ENCODE data around the gene SSU72. TPM values are rescaled to one million over a fixed set of nuclear protein-coding genes. Genes with fewer than 3 reads are reported as not detected.
"Not testable (repeated sequence)": the region's sequence is repeated elsewhere in the genome, so short reads cannot be mapped to it uniquely, and the experiment has no call there.

Gene SSU72
- total RNA-seq, 4 donors from 2014 or later: 98.4 to 125 (median 124) TPM

- Histone ChIP-seq H3K27ac (peak overlapping the region; percentile 90 to 95 (median 94)), H3K27me3 (no peaks in the 10 kb centered on the region), H3K4me1 (peaks cover 5 to 25% (median 11%) of the 10 kb centered on the region in 3 donors), H3K4me3 (peak overlapping the region; percentile 64 to 84 (median 82)), H3K9me3 (no peaks in the 10 kb centered on the region), H3K36me3 (peaks cover 0 to 14% (median 0%) of the 10 kb centered on the region in 3 donors)
- TF ChIP-seq, protein P1, sequence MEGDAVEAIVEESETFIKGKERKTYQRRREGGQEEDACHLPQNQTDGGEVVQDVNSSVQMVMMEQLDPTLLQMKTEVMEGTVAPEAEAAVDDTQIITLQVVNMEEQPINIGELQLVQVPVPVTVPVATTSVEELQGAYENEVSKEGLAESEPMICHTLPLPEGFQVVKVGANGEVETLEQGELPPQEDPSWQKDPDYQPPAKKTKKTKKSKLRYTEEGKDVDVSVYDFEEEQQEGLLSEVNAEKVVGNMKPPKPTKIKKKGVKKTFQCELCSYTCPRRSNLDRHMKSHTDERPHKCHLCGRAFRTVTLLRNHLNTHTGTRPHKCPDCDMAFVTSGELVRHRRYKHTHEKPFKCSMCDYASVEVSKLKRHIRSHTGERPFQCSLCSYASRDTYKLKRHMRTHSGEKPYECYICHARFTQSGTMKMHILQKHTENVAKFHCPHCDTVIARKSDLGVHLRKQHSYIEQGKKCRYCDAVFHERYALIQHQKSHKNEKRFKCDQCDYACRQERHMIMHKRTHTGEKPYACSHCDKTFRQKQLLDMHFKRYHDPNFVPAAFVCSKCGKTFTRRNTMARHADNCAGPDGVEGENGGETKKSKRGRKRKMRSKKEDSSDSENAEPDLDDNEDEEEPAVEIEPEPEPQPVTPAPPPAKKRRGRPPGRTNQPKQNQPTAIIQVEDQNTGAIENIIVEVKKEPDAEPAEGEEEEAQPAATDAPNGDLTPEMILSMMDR (IDR thresholded peaks at IDR 0.05): no peak
- TF ChIP-seq POLR2A (IDR thresholded peaks at IDR 0.05): no peak
- WGBS, 2 donors: 10 to 11% methylated on average over 10 to 17 of the region's 17 CpGs
- intact Hi-C loops (cut with DNase I): loop anchor here (10.0 kb wide), 1 partner anchor 126 kb away; no protein-coding TSS in a partner anchor
- DNase-seq: no peak
Measured at GRCh38 chr1:1510912-1511532, 63.6 kb downstream of the SSU72 start.

- H3K27me3 ChIP-seq; H3K36me3 ChIP-seq; H3K4me3 ChIP-seq; H3K27ac ChIP-seq; H3K9me3 ChIP-seq; DNase-seq; intact Hi-C loops (cut with DNase I): not testable (repeated sequence)
- H3K4me1 ChIP-seq: peaks cover 5 to 41% (median 23%) of the 10 kb centered on the region in 3 donors
- 85% methylated on average over 6 of the region's 21 CpGs; no CpG with 5 or more reads in 1 of the 2 donors for WGBS, 2 donors
Measured at GRCh38 chr1:1509465-1509850, 65.2 kb downstream of the SSU72 start.

GRCh38 chr1:1508775-1509464 is 65.7 kb downstream of the SSU72 start:
- H3K27ac ChIP-seq; DNase-seq; intact Hi-C loops (cut with DNase I); H3K36me3 ChIP-seq; H3K27me3 ChIP-seq; H3K4me3 ChIP-seq; H3K9me3 ChIP-seq: not testable (repeated sequence)
- H3K4me1 ChIP-seq: peaks cover 5 to 40% (median 23%) of the 10 kb centered on the region in 3 donors
- 83% methylated on average over 3 of the region's 34 CpGs; no CpG with 5 or more reads in 1 of the 2 donors for WGBS, 2 donors

GRCh38 chr1:1507305-1507704 is 67.4 kb downstream of the SSU72 start:
- no peak for TF ChIP-seq POLR2A (IDR thresholded peaks at IDR 0.05)
- TF ChIP-seq, protein P1 (IDR thresholded peaks at IDR 0.05): no peak
- DNase-seq: no peak
- 91 to 93% methylated on average over 4 of the region's 4 CpGs for WGBS, 2 donors
- Histone ChIP-seq H3K27me3 (no peaks in the 10 kb centered on the region), H3K9me3 (no peaks in the 10 kb centered on the region), H3K27ac (no peak overlapping the region), H3K4me1 (peaks cover 5 to 33% (median 20%) of the 10 kb centered on the region in 3 donors), H3K4me3 (no peak overlapping the region), H3K36me3 (no peaks in the 10 kb centered on the region)
- intact Hi-C loops (cut with DNase I): no loop called here

DNA sequence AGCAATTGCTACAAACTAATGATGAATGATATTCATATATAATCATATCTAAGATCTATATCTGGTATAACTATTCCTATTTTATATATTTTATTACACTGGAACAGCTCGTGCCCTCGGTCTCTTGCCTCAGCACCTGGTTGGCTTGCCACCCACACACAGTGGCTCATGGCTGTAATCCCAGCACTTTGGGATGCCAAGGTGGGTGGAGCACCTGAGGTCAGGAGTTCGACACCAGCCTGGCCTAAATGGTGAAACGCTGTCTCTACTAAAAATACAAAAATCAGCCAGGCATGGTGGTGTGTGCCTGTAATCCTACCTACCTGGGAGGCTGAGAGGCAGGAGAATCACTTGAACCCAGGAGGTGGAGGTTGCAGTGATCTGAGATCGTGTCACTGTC is 68.9 kb downstream of the SSU72 start:
- H3K27me3 ChIP-seq; intact Hi-C loops (cut with DNase I); H3K9me3 ChIP-seq; DNase-seq; H3K36me3 ChIP-seq: not testable (repeated sequence)
- Histone ChIP-seq H3K27ac (peak overlapping the region; percentile 72 to 87 (median 84)), H3K4me1 (peaks cover under 1 to 26% (median 16%) of the 10 kb centered on the region in 3 donors), H3K4me3 (peak overlapping the region in 1 of 4 donors; percentile 27)
- 43 to 64% methylated on average over 5 of the region's 5 CpGs for WGBS, 2 donors

- WGBS, 2 donors: 2 to 3% methylated on average over 8 to 9 of the region's 22 CpGs
- peak overlapping the region in 3 of 4 donors; percentile 14 to 52 (median 27) for H3K4me3 ChIP-seq
- DNase-seq; H3K36me3 ChIP-seq; H3K9me3 ChIP-seq; intact Hi-C loops (cut with DNase I); H3K27me3 ChIP-seq: not testable (repeated sequence)
- TF ChIP-seq, protein P1 (IDR thresholded peaks at IDR 0.05): peak in 5 of 6 experiments; percentile 10 to 46 (median 41)
- peaks cover 0 to 23% (median 13%) of the 10 kb centered on the region in 3 donors for H3K4me1 ChIP-seq
- H3K27ac ChIP-seq: peak overlapping the region; percentile 72 to 87 (median 84)
Measured at GRCh38 chr1:1505366-1505798, 69.3 kb downstream of the SSU72 start.

All from esophagus squamous epithelium (tissue), 5 donors.